ENCODE results near the gene SLC35F6.
"Not testable (repeated sequence)": the region's sequence is repeated elsewhere in the genome, so short reads cannot be mapped to it uniquely, and the experiment has no call there.

SLC35F6 gene

DNA sequence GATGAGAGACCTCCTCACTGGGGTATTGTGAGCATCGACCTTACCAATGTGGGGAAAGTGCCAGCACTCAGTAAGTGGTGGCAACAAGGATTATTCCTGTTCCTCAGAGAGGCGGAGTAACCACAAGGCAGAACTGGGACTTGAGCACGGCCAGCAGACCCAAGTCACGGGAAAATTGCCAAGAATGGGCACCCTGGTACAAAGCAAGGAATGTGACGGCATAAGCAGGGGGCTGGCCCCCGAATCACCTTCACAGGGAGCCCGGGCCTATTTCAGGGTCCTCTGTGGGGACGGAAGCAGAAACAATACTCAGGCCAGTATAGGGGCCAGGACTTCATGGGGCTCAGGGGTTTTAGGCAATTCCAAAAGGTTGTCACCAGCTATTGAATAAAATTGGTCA is 47.2 kb downstream of the SLC35F6 start:
- no peak overlapping the region for H3K9ac ChIP-seq (ENCODE audit: low read length in 2 of 2)
- peaks cover 3 to 6% of the 10 kb centered on the region in 2 donors for H3K27me3 ChIP-seq (ENCODE audit: control insufficient read depth in 1 of 2, insufficient read depth in 2 of 2, low read length in 2 of 2)
- H3K4me1 ChIP-seq (ENCODE audit: control insufficient read depth, insufficient read depth, low read length), result no peaks in the 10 kb centered on the region

DNA sequence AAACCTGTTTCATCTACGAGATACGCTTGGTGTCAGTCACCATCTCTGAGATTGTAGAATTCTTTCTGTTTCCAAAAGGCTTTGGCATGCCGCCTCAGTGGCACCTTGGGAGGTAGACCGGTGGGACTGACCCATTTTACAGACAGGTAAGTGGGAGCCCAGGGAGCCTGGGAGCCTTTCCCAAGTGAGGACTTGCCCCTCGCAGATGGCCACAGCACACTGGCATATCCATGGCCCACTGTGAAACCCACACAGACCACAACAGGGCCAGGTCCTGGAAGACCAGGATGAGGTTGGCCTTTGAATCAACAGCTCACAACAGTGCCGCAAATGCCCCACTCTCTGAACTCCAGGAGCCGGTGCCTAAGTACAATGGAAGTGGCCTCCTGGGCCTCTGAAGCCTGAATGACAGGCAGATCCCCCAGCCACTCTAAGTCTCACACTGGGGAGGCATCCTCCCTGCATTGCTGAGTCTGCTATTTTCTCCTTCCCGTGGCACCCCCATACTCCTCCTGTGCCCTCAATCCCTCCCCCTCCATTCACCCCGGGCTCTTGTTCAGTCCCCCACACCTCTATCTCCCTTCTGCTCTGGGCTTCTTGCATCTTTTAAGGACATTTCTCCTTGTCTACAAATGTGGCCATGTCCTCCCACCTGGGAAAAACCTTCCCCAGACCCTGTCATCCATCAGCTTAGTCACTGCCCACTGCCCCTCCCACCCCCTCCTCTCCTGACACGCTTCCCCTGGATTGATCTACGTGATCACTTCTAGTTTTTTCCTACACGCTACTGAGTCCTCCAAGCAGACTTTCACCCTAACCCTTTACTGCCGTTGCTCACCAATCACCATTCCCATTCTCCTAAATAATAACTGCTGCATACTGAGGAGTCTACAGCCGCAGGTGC is 48.0 kb downstream of the SLC35F6 start:
- no peaks in the 10 kb centered on the region for H3K36me3 ChIP-seq (ENCODE audit: control insufficient read depth in 2 of 2, insufficient read depth in 2 of 2, low read length in 2 of 2)
- H3K9me3 ChIP-seq (ENCODE audit: control insufficient read depth in 2 of 2, low read length in 2 of 2), result no peaks in the 10 kb centered on the region

More for the DNA sequence above, 47.2 kb downstream of the SLC35F6 start:
- H3K9me3 ChIP-seq (ENCODE audit: control insufficient read depth in 2 of 2, low read length in 2 of 2), result no peaks in the 10 kb centered on the region
- no peaks in the 10 kb centered on the region for H3K36me3 ChIP-seq (ENCODE audit: control insufficient read depth in 2 of 2, insufficient read depth in 2 of 2, low read length in 2 of 2)
- H3K27ac ChIP-seq (ENCODE audit: low read length), result no peak overlapping the region
- H3K4me3 ChIP-seq (ENCODE audit: low read length in 2 of 2), result no peak overlapping the region

DNA sequence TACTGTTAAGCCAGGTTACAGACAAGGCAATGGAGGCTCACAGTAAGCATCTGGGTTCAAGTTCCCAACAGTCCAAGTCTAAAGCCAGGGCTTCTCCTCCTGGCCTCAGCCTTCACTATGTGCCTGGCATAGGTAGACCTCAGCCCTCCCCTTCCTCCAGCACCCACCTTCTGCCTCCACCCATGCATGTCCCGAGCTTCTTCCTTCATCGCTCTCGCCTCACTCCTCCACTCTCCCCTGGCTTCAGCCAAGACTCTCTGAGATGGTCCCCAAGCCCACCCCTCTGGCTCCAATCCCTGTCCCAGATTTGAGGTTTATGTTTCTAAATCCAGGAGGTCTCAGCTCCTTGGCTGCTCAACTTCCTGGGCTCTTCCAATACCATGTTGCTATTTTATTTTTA is 48.6 kb downstream of the SLC35F6 start:
- peaks cover 4 to 8% of the 10 kb centered on the region in 2 donors for H3K27me3 ChIP-seq (ENCODE audit: control insufficient read depth in 1 of 2, insufficient read depth in 2 of 2, low read length in 2 of 2)
- no peak overlapping the region for H3K4me3 ChIP-seq (ENCODE audit: low read length in 2 of 2)
- no peaks in the 10 kb centered on the region for H3K4me1 ChIP-seq (ENCODE audit: control insufficient read depth, insufficient read depth, low read length)
- no peak overlapping the region for H3K27ac ChIP-seq (ENCODE audit: low read length)
- H3K9ac ChIP-seq (ENCODE audit: low read length in 2 of 2), result no peak overlapping the region
- no peaks in the 10 kb centered on the region for H3K9me3 ChIP-seq (ENCODE audit: control insufficient read depth in 2 of 2, low read length in 2 of 2)
- no peaks in the 10 kb centered on the region for H3K36me3 ChIP-seq (ENCODE audit: control insufficient read depth in 2 of 2, insufficient read depth in 2 of 2, low read length in 2 of 2)

More for the DNA sequence above, 48.0 kb downstream of the SLC35F6 start:
- Histone ChIP-seq H3K27me3 (ENCODE audit: control insufficient read depth in 1 of 2, insufficient read depth in 2 of 2, low read length in 2 of 2) (peaks cover 3 to 8% of the 10 kb centered on the region in 2 donors), H3K4me3 (ENCODE audit: low read length in 2 of 2) (no peak overlapping the region), H3K27ac (ENCODE audit: low read length) (no peak overlapping the region), H3K4me1 (ENCODE audit: control insufficient read depth, insufficient read depth, low read length) (no peaks in the 10 kb centered on the region), H3K9ac (ENCODE audit: low read length in 2 of 2) (no peak overlapping the region)

DNA sequence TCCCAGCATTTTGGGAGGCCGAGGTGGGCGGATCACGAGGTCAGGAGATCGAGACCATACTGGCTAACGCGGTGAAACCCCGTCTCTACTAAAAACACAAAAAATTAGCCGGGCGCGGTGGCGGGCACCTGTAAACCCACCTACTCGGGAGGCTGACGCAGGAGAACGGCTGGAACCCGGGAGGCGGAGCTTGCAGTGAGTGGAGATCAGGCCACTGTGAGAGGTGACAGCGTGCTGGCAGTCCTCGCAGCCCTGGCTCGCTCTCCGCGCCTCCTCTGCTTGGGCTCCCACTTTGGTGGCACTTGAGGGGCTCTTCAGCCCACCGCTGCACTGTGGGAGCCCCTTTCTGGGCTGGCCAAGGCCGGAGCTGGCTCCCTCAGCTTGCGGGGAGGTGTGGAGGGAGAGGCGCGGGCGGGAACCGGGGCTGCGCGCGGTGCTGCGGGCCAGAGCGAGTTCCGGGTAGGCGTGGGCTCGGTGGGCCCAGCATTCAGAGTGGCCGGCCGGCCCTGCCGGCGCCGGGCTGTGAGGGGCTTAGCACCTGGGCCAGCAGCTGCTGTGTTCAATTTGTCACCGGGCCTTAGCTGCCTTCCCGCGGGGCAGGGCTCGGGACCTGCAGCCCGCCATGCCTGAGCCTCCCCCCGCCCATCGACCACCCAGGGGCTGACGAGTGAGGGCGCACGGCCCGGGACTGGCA is 50.1 kb downstream of the SLC35F6 start:
- not testable (repeated sequence) for H3K36me3 ChIP-seq (ENCODE audit: control insufficient read depth in 2 of 2, insufficient read depth in 2 of 2, low read length in 2 of 2); H3K4me1 ChIP-seq (ENCODE audit: control insufficient read depth, insufficient read depth, low read length); H3K27ac ChIP-seq (ENCODE audit: low read length)

DNA sequence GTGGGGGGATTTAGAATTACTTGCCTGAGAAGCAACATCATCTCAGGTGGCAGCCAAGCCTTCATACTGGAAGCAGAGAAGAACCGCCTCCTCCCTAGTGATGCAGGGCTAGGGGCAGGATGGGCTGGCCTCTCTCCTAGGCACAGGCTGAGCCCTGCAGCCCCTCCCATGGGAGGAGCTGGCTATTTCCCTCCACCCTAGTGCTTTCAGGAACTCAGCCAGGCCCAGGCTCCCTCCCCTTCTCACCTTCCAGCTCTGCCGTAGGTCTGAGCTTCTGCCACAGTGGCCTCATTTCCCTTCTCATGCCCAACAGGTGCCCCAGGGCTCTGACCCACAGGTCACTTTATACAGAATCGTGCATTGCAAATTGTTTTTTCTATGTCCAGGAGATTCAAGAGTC is 52.8 kb downstream of the SLC35F6 start:
- Histone ChIP-seq H3K27me3 (ENCODE audit: control insufficient read depth in 1 of 2, insufficient read depth in 2 of 2, low read length in 2 of 2) (peaks cover 3 to 8% of the 10 kb centered on the region in 2 donors), H3K9ac (ENCODE audit: low read length in 2 of 2) (no peak overlapping the region), H3K4me3 (ENCODE audit: low read length in 2 of 2) (no peak overlapping the region), H3K9me3 (ENCODE audit: control insufficient read depth in 2 of 2, low read length in 2 of 2) (no peaks in the 10 kb centered on the region), H3K36me3 (ENCODE audit: control insufficient read depth in 2 of 2, insufficient read depth in 2 of 2, low read length in 2 of 2) (no peaks in the 10 kb centered on the region), H3K4me1 (ENCODE audit: control insufficient read depth, insufficient read depth, low read length) (no peaks in the 10 kb centered on the region), H3K27ac (ENCODE audit: low read length) (no peak overlapping the region)

More for the DNA sequence above, 50.1 kb downstream of the SLC35F6 start:
- not testable (repeated sequence) for H3K9ac ChIP-seq (ENCODE audit: low read length in 2 of 2); H3K4me3 ChIP-seq (ENCODE audit: low read length in 2 of 2); H3K9me3 ChIP-seq (ENCODE audit: control insufficient read depth in 2 of 2, low read length in 2 of 2); H3K27me3 ChIP-seq (ENCODE audit: control insufficient read depth in 1 of 2, insufficient read depth in 2 of 2, low read length in 2 of 2)

DNA sequence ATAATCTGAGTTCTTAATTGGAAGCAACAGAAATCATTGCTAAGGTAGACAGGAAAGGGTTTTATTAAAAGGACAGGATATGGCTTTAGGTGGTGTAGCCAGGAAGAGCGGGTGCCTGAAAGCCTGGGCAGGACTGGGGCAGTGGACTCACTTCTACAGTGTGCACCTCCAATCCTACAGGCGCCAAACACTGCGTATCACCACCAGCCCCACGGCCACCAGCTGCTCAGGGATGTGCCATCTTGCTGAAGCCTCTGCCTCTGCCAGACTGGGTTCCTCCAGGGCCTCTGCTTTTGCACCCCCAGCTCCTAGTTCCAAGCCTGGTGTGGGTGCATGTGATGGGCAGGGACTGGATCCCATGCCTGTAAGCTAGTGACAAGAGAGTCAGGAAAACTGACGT is 54.2 kb downstream of the SLC35F6 start:
- no peak overlapping the region for H3K4me3 ChIP-seq (ENCODE audit: low read length in 2 of 2)
- H3K27me3 ChIP-seq (ENCODE audit: control insufficient read depth in 1 of 2, insufficient read depth in 2 of 2, low read length in 2 of 2), result peaks cover 3 to 6% of the 10 kb centered on the region in 2 donors
- no peak overlapping the region for H3K27ac ChIP-seq (ENCODE audit: low read length)
- H3K4me1 ChIP-seq (ENCODE audit: control insufficient read depth, insufficient read depth, low read length), result no peaks in the 10 kb centered on the region
- H3K9me3 ChIP-seq (ENCODE audit: control insufficient read depth in 2 of 2, low read length in 2 of 2), result no peaks in the 10 kb centered on the region
- H3K9ac ChIP-seq (ENCODE audit: low read length in 2 of 2), result no peak overlapping the region
- no peaks in the 10 kb centered on the region for H3K36me3 ChIP-seq (ENCODE audit: control insufficient read depth in 2 of 2, insufficient read depth in 2 of 2, low read length in 2 of 2)

DNA sequence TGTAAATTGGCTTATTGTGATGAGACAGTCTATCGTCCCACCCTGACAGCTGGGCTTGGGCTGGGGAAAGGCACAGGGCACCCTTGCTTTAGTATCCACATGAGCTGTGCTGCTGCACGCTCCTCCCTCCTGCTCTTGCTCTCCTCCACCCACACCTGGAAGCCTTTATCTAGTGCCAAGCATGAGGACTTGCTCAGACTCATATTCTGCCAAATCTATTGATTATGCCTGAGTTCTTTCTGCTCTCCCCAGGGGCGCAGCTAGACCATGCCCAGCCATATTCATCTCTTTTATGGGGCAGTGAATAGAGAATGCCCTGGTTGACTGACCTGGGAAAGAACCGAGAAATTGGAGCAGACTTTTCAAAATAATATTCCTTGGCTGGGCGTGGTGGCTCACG is 54.9 kb downstream of the SLC35F6 start:
- no peak overlapping the region for H3K27ac ChIP-seq (ENCODE audit: low read length)
- peaks cover 2 to 3% of the 10 kb centered on the region in 2 donors for H3K27me3 ChIP-seq (ENCODE audit: control insufficient read depth in 1 of 2, insufficient read depth in 2 of 2, low read length in 2 of 2)
- H3K4me3 ChIP-seq (ENCODE audit: low read length in 2 of 2), result no peak overlapping the region
- no peaks in the 10 kb centered on the region for H3K36me3 ChIP-seq (ENCODE audit: control insufficient read depth in 2 of 2, insufficient read depth in 2 of 2, low read length in 2 of 2)
- no peaks in the 10 kb centered on the region for H3K9me3 ChIP-seq (ENCODE audit: control insufficient read depth in 2 of 2, low read length in 2 of 2)
- H3K4me1 ChIP-seq (ENCODE audit: control insufficient read depth, insufficient read depth, low read length), result no peaks in the 10 kb centered on the region
- no peak overlapping the region for H3K9ac ChIP-seq (ENCODE audit: low read length in 2 of 2)

DNA sequence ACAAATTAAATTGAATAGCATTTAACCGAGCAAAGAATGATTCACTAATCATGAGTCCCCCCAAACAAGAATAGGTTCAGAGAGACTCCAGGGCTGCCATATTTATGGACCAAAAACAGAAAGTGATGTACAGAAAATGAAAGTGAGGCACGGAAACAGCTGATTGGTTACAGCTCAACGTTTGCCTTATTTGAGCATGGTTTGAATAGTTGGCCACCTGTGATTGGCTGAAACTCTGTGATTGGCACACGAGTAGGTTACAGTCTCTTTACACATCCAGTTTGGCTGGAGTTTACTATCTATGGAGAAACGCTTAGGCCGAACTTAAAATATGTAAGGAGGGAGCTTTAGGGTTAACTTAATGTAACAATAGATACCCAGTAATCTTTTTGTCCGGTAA is 56.8 kb downstream of the SLC35F6 start:
- H3K9ac ChIP-seq (ENCODE audit: low read length in 2 of 2), result no peak overlapping the region
- peaks cover 2 to 3% of the 10 kb centered on the region in 2 donors for H3K27me3 ChIP-seq (ENCODE audit: control insufficient read depth in 1 of 2, insufficient read depth in 2 of 2, low read length in 2 of 2)

DNA sequence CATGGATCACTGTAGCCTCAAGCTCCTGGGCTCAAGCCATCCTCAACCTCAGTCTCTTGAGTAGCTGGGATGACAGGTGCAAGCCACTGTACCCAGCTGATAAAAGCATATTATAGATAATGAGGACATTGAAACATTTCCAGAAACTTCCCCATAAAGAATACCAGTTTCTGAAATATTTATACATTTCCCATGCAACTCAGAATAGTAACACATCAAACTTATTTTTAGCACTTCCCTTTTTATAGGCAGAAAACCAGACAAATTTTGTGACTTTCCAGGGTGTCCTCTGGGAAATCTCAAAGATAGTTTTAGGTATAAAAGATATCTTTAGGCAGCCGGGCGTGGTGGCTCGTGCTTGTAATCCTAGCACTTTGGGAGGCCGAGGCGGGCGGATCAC is 58.8 kb downstream of the SLC35F6 start:
- peaks cover 0 to under 1% of the 10 kb centered on the region in 2 donors for H3K27me3 ChIP-seq (ENCODE audit: control insufficient read depth in 1 of 2, insufficient read depth in 2 of 2, low read length in 2 of 2)
- no peak overlapping the region for H3K4me3 ChIP-seq (ENCODE audit: low read length in 2 of 2)
- no peaks in the 10 kb centered on the region for H3K4me1 ChIP-seq (ENCODE audit: control insufficient read depth, insufficient read depth, low read length)
- H3K36me3 ChIP-seq (ENCODE audit: control insufficient read depth in 2 of 2, insufficient read depth in 2 of 2, low read length in 2 of 2), result no peaks in the 10 kb centered on the region
- no peaks in the 10 kb centered on the region for H3K9me3 ChIP-seq (ENCODE audit: control insufficient read depth in 2 of 2, low read length in 2 of 2)
- no peak overlapping the region for H3K9ac ChIP-seq (ENCODE audit: low read length in 2 of 2)
- no peak overlapping the region for H3K27ac ChIP-seq (ENCODE audit: low read length)

More for the DNA sequence above, 56.8 kb downstream of the SLC35F6 start:
- Histone ChIP-seq H3K4me3 (ENCODE audit: low read length in 2 of 2) (no peak overlapping the region), H3K27ac (ENCODE audit: low read length) (no peak overlapping the region), H3K4me1 (ENCODE audit: control insufficient read depth, insufficient read depth, low read length) (no peaks in the 10 kb centered on the region), H3K9me3 (ENCODE audit: control insufficient read depth in 2 of 2, low read length in 2 of 2) (no peaks in the 10 kb centered on the region), H3K36me3 (ENCODE audit: control insufficient read depth in 2 of 2, insufficient read depth in 2 of 2, low read length in 2 of 2) (no peaks in the 10 kb centered on the region)

All from stomach smooth muscle (tissue), 2 donors.